ENCODE data around the gene ZNF625. TPM values are rescaled to one million over a fixed set of nuclear protein-coding genes. Genes with fewer than 3 reads are reported as not detected.

ZNF625 gene
- polyA plus RNA-seq, 1 of the 3 experiments (the other 2 are of a cell fraction): 1.9 TPM

- WGBS (ENCODE audit: low lambda C conversion rate): 86% methylated on average over 18 of the region's 25 CpGs
- POLR2A ChIA-PET: no interaction called here
Measured at GRCh38 chr19:12159773-12160414, 3.4 kb upstream of the ZNF625 start.

More at GRCh38 chr19:12159773-12160414, 3.4 kb upstream of the ZNF625 start:
- no peak for TF ChIP-seq REST (IDR thresholded peaks at IDR 0.05; ENCODE audit: low read depth, low read length)
- TF ChIP-seq MEF2A (IDR thresholded peaks at IDR 0.05; ENCODE audit: borderline replicate concordance, low read depth): no peak
- no peak for TF ChIP-seq NFIC (IDR thresholded peaks at IDR 0.05; ENCODE audit: borderline replicate concordance)
- TF ChIP-seq ZBTB33 (IDR thresholded peaks at IDR 0.05; ENCODE audit: borderline replicate concordance, low read depth): no peak
- TF ChIP-seq FOXJ3 (CRISPR knock-in tag; IDR thresholded peaks at IDR 0.05): no peak
- no peak for TF ChIP-seq CHD2 (IDR thresholded peaks at IDR 0.05; ENCODE audit: low read length, partially characterized antibody)
- TF ChIP-seq SMC3 (IDR thresholded peaks at IDR 0.05; ENCODE audit: low read depth, low read length): no peak
- no peak for TF ChIP-seq FOXM1 (IDR thresholded peaks at IDR 0.05; ENCODE audit: low read depth)
- no peak for TF ChIP-seq TCF12 (IDR thresholded peaks at IDR 0.05)
- TF ChIP-seq MAX (IDR thresholded peaks at IDR 0.05; ENCODE audit: low read depth): no peak
- TF ChIP-seq EZH2phosphoT487 (IDR thresholded peaks at IDR 0.05; ENCODE audit: borderline replicate concordance, low read depth): no peak
- no peak for TF ChIP-seq EP300 (IDR thresholded peaks at IDR 0.05; ENCODE audit: borderline replicate concordance in 1 of 2, low read depth in 1 of 2, low read length in 1 of 2)
- TF ChIP-seq GABPA (IDR thresholded peaks at IDR 0.05; ENCODE audit: low read depth): no peak
- no peak for TF ChIP-seq FOSL2 (IDR thresholded peaks at IDR 0.05; ENCODE audit: borderline replicate concordance, low read depth)
- no peak for TF ChIP-seq TEAD4 (IDR thresholded peaks at IDR 0.05; ENCODE audit: borderline replicate concordance, insufficient read depth)
- TF ChIP-seq TAF1 (IDR thresholded peaks at IDR 0.05; ENCODE audit: borderline replicate concordance, low read depth, low read length): no peak
- TF ChIP-seq RFX5 (IDR thresholded peaks at IDR 0.05; ENCODE audit: low read length): no peak
- TF ChIP-seq USF1 (IDR thresholded peaks at IDR 0.05; ENCODE audit: borderline replicate concordance, low read depth): no peak
- no peak for TF ChIP-seq NRF1 (IDR thresholded peaks at IDR 0.05; ENCODE audit: low read depth, low read length)
- TF ChIP-seq POLR2AphosphoS5 (IDR thresholded peaks at IDR 0.05; ENCODE audit: low read depth, low read length): no peak
- Histone ChIP-seq H3K27me3 (ENCODE audit: insufficient read depth) (no peaks in the 10 kb centered on the region), H3K9me3 (no peaks in the 10 kb centered on the region), H2AFZ (ENCODE audit: low read depth) (no peak overlapping the region), H3F3A (replicated peaks; ENCODE audit: insufficient read depth) (peaks cover 14% of the 10 kb centered on the region), H3K9ac (no peak overlapping the region), H3K4me1 (ENCODE audit: control insufficient read depth in 1 of 2, insufficient read depth in 2 of 2, low read depth in 1 of 2, low read length in 1 of 2) (peaks cover 0 to 20% of the 10 kb centered on the region in 2 experiments; a peak in 2 of 4 replicates), H3K4me2 (no peak overlapping the region), H4K20me1 (ENCODE audit: insufficient read depth) (0 out of 2 replicates have a peak, but pooled peaks cover 3% of the 10 kb centered on the region), H3K9me2 (no peaks in the 10 kb centered on the region), H3K36me3 (replicated peaks in 1 of 2; ENCODE audit: control insufficient read depth in 1 of 2, insufficient read depth in 2 of 2, low read length in 1 of 2) (peaks cover 0 to 2% of the 10 kb centered on the region in 2 experiments), H3K79me2 (ENCODE audit: insufficient read depth) (peaks cover 39% of the 10 kb centered on the region), H3K4me3 (ENCODE audit: low read depth in 2 of 2, low read length in 1 of 2) (no peak overlapping the region), H3K27ac (ENCODE audit: low read depth in 2 of 2, low read length in 1 of 2) (no peak overlapping the region)
- DNase-seq: peak; percentile 48
- CTCF ChIA-PET: interaction anchor here (0.6 to 2.6 kb wide), 3 partner anchors 19 to 36 kb away, joined by 3 to 11 read pairs (median 4); partner anchors contain the start of gene ZNF20

All from SK-N-SH (cell line).